Smooth muscle cell (in vitro differentiated cells): ENCODE measurements around the gene LCOR. TPM values are rescaled to one million over a fixed set of nuclear protein-coding genes. Genes with fewer than 3 reads are reported as not detected.

Experiments used
- DNase-seq: peaks from one replicate; lab custom pipeline; 2025; ENCODE audit not compliant: unreplicated experiment; lab: John Stamatoyannopoulos, UW
- H2AFZ ChIP-seq: fragments of 200-600 bp; sonication (generic); 2 replicates; pipeline ENCODE4 v1.6.0; 2016; ENCODE audit warnings: antibody characterized with exemption, low read depth, mild to moderate bottlenecking
- H3F3A ChIP-seq: fragments of 200-600 bp; sonication (generic); 2 replicates; pipeline ENCODE4 v1.6.0; 2017; ENCODE audit warnings: antibody characterized with exemption, low read depth
- H3K27ac ChIP-seq: fragments of 200-600 bp; sonication (generic); 2 replicates; pipeline ENCODE4 v1.5.1; 2016; ENCODE audit warnings: low read depth, mild to moderate bottlenecking
- H3K27me3 ChIP-seq: fragments of 200-600 bp; sonication (generic); 2 replicates; pipeline ENCODE4 v1.6.1; 2016; ENCODE audit warnings: low read depth, mild to moderate bottlenecking
- H3K36me3 ChIP-seq: fragments of 200-600 bp; sonication (generic); 2 replicates; pipeline ENCODE4 v1.5.1; 2016; ENCODE audit warnings: low read depth
- H3K4me1 ChIP-seq: fragments of 200-600 bp; sonication (generic); 2 replicates; pipeline ENCODE4 v1.5.1; 2016; ENCODE audit warnings: low read depth
- H3K4me2 ChIP-seq: fragments of 200-600 bp; sonication (generic); 2 replicates; pipeline ENCODE4 v1.6.0; 2016; ENCODE audit warnings: mild to moderate bottlenecking
- H3K4me3 ChIP-seq: fragments of 200-600 bp; sonication (generic); 2 replicates; pipeline ENCODE4 v1.5.1; 2016; ENCODE audit warnings: mild to moderate bottlenecking
- H3K79me2 ChIP-seq: fragments of 200-600 bp; sonication (generic); 2 replicates; pipeline ENCODE4 v1.6.0; 2016; ENCODE audit warnings: low read depth, mild to moderate bottlenecking
- H3K9ac ChIP-seq: fragments of 200-600 bp; sonication (generic); 2 replicates; pipeline ENCODE4 v1.6.0; 2016; ENCODE audit warnings: low read depth
- H3K9me3 ChIP-seq: fragments of 200-600 bp; sonication (generic); replicated peaks from 2 replicates; pipeline ENCODE4 v1.5.1; 2016; ENCODE audit warnings: low read depth
- H4K20me1 ChIP-seq: fragments of 200-600 bp; sonication (generic); 2 replicates; pipeline ENCODE4 v1.6.0; 2016; ENCODE audit warnings: low read depth
- CTCF ChIP-seq: fragments of 200-600 bp; sonication (generic); IDR thresholded peaks from 2 replicates; pipeline ENCODE4 v1.5.1; 2017; ENCODE audit warnings: borderline replicate concordance, mild to moderate bottlenecking, antibody characterized with exemption; ENCODE audit not compliant: insufficient read depth, poor library complexity, severe bottlenecking
- WGBS: methylation state at CpG from one replicate; pipeline ENCODE4 v1.1.7; 2016; ENCODE audit warnings: low lambda C conversion rate; 5-methylcytosine and 5-hydroxymethylcytosine counted together
- polyA plus RNA-seq: library from polyadenylated mRNA; unstranded; fragments of >200 nt; fragmentation: Nextera tagmentation; extraction: Ambion mirVana; gene quantifications from 2 replicates; pipeline ENCODE4 v1.2.1, GENCODE V29; 2016
- total RNA-seq: library from RNA; depleted of rRNA; stranded (reverse); fragments of >200 nt; gene quantifications from 2 replicates; pipeline ENCODE4 v1.2.3, GENCODE V29; 2014

LCOR gene
- total and polyA plus RNA-seq, 2 experiments from 2014 or later = 10.6 to 27.8 TPM

- Histone ChIP-seq H4K20me1 (peaks cover 100% of the 10 kb centered on the region), H3K9me3 (no peaks in the 10 kb centered on the region), H3K36me3 (no peaks in the 10 kb centered on the region), H3K4me2 (no peak overlapping the region), H3K79me2 (peaks cover 98% of the 10 kb centered on the region), H3F3A (no peaks in the 10 kb centered on the region), H3K27me3 (no peaks in the 10 kb centered on the region), H3K9ac (no peak overlapping the region), H3K4me3 (no peak overlapping the region), H2AFZ (no peak overlapping the region), H3K4me1 (peaks cover 23% of the 10 kb centered on the region), H3K27ac (peak overlapping the region; percentile 19)
- no peak for DNase-seq
- 90% methylated on average over 2 of the region's 2 CpGs for WGBS
- no peak for TF ChIP-seq CTCF
These were observed 26.1 kb downstream of the LCOR start for GRCh38 chr10:96858038-96858705.

GRCh38 chr10:96858706-96859050 is 26.6 kb downstream of the LCOR start:
- no peak for TF ChIP-seq CTCF
- H3K4me2 ChIP-seq = no peak overlapping the region
- no peaks in the 10 kb centered on the region for H3F3A ChIP-seq
- no peaks in the 10 kb centered on the region for H3K9me3 ChIP-seq
- H4K20me1 ChIP-seq = peaks cover 100% of the 10 kb centered on the region
- no peaks in the 10 kb centered on the region for H3K36me3 ChIP-seq
- peak overlapping the region; percentile 19 for H3K27ac ChIP-seq
- DNase-seq = no peak
- 75% methylated on average over 2 of the region's 2 CpGs for WGBS
- peaks cover 98% of the 10 kb centered on the region for H3K79me2 ChIP-seq
- H3K27me3 ChIP-seq = no peaks in the 10 kb centered on the region
- H2AFZ ChIP-seq = no peak overlapping the region
- H3K4me1 ChIP-seq = peaks cover 23% of the 10 kb centered on the region
- H3K9ac ChIP-seq = no peak overlapping the region
- no peak overlapping the region for H3K4me3 ChIP-seq

GRCh38 chr10:96860631-96861277 is 28.7 kb downstream of the LCOR start:
- Histone ChIP-seq H3K27me3 (no peaks in the 10 kb centered on the region), H3K36me3 (no peaks in the 10 kb centered on the region), H3K4me3 (no peak overlapping the region), H3K4me1 (peaks cover 23% of the 10 kb centered on the region), H2AFZ (no peak overlapping the region), H3K79me2 (peaks cover 98% of the 10 kb centered on the region), H3K9ac (no peak overlapping the region), H3K9me3 (no peaks in the 10 kb centered on the region), H3F3A (no peaks in the 10 kb centered on the region), H3K4me2 (no peak overlapping the region), H4K20me1 (peaks cover 100% of the 10 kb centered on the region), H3K27ac (no peak overlapping the region)
- 97% methylated on average over 5 of the region's 5 CpGs for WGBS
- no peak for DNase-seq
- no peak for TF ChIP-seq CTCF
